Muscle layer of duodenum (tissue), 2 donors: ENCODE measurements around the gene USP28.
"Not testable (repeated sequence)": the region's sequence is repeated elsewhere in the genome, so short reads cannot be mapped to it uniquely, and the experiment has no call there.

Source experiments
- H3K27ac ChIP-seq: one replicate; pipeline ENCODE4 v1.7.0; 2013; ENCODE audit warnings: mild to moderate bottlenecking, low read length
- H3K27me3 ChIP-seq: one replicate; pipeline ENCODE4 v1.7.0; 2013; ENCODE audit warnings: low read depth, mild to moderate bottlenecking, control low read depth, low read length
- H3K36me3 ChIP-seq, 2 donors: one replicate each; pipeline ENCODE4 v1.7.0; 2013; ENCODE audit warnings: low read length in 2 of 2, control low read depth in 1 of 2, mild to moderate bottlenecking in 1 of 2; ENCODE audit not compliant: insufficient read depth in 2 of 2, control insufficient read depth in 1 of 2
- H3K4me1 ChIP-seq, 2 donors: one replicate each; pipeline ENCODE4 v1.7.0; 2013; ENCODE audit warnings: low read length in 2 of 2, mild to moderate bottlenecking in 2 of 2, control low read depth in 1 of 2, moderate library complexity in 1 of 2; ENCODE audit not compliant: insufficient read depth in 2 of 2, control insufficient read depth in 1 of 2
- H3K4me3 ChIP-seq, 2 donors: one replicate each; pipeline ENCODE4 v1.7.0; 2013; ENCODE audit warnings: low read length in 2 of 2, low read depth in 1 of 2, mild to moderate bottlenecking in 1 of 2
- H3K9me3 ChIP-seq, 2 donors: one replicate each; pipeline ENCODE4 v1.7.0; 2013; ENCODE audit warnings: low read length in 2 of 2, control low read depth in 1 of 2, mild to moderate bottlenecking in 1 of 2; ENCODE audit not compliant: control insufficient read depth in 1 of 2
- donor health status: healthy.

Gene USP28

DNA sequence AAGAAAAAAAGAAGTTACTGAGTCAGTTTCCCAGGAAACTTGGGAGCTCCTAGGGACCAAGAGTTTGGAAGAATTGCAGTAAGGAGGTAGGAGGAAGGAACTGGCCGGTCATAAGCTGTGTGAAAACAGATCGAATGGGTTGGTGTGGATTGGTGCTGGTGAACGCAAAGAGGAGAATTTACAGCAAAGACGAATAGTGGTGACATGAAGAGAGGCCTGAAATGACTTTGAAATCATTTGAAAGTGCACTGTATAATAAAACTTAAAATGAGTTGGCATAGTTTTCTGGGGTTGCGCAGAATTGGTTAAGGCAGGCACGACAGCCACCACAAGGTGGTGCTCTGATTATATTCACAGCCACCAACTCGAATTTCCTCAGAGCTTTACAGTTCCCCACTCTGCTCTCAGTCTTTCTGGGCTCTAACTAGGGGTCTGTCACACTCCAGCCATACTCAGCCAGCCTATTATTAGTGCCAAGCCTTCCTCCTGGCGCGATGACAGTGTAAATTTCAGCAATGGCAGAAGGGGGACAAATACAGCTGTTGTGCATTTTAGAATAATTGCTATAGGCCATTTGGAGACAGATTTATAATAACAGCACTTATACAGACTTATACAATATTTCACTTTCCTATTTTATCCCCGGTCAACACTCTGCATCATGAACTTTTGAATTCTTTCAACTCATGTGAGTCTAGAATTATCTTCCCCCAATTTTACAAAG is 20.9 kb upstream of the USP28 start:
- no peaks in the 10 kb centered on the region for H3K9me3 ChIP-seq
- H3K36me3 ChIP-seq = no peaks in the 10 kb centered on the region
- no peak overlapping the region for H3K27ac ChIP-seq
- no peaks in the 10 kb centered on the region for H3K27me3 ChIP-seq
- no peaks in the 10 kb centered on the region for H3K4me1 ChIP-seq
- no peak overlapping the region for H3K4me3 ChIP-seq

DNA sequence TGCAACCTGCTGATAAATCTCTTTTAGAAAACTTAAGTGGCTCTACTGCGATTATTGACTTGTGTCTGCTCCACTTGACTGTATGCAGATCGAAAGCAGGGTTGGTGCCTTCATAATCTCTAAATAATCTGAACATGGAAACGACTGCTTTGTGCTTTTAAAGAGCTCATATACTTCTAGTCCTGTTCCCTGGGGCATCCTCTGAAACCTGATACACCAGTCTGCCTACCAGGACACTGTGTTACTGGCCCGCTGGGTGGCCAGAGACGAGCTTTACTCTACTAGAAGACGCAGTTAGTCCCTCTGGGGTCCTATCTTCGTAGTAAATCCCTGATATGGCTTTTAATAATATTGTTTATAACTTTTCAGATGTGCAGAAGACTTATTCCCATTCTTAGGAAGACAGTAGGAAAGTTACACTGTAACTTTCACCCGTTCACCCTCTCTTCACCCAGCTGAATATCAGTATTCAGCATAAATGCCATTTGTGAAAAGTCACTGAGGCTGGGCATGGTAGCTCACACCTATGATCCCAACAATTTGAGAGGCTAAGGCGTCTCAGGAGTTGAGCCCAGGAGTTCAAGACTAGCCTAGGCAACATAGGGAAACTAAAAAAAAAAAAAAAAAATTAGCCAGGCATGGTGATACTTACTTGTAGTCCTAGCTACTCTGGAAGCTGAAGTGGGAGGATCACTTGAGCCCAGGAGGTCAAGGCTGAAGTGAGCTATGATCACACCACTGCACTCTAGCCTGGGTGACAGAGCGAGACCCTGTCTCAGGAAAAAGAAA is 20.2 kb upstream of the USP28 start:
- no peaks in the 10 kb centered on the region for H3K4me1 ChIP-seq
- H3K27ac ChIP-seq = no peak overlapping the region
- no peaks in the 10 kb centered on the region for H3K36me3 ChIP-seq

DNA sequence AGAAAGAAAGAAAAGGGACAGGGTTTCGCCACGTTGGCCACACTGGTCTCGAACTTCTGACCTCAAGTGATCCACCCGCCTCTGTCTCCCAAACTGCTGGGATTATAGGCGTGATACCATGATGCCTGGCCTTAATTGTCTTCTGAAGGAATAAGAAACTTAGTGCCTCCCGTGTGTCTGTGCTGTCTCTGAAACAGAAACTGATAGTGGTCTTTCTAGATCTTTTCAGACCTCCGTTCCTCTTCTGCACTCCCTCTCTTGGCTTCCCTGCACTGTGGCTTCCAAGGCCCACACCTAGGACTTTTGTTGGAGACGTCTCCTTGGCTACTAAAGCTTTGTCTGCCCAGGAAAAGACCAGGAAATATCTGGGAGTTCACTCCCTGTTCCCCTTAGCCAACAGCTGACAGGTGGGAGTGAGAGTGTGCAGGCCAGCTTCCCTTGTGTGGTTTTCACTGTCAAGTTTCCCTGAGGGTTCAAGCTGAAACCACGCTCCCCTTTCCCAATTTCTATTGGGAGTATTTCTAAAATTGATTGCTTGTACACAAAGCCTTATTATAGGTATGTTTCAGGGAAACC is 19.1 kb upstream of the USP28 start:
- no peaks in the 10 kb centered on the region for H3K27me3 ChIP-seq
- H3K4me1 ChIP-seq = no peaks in the 10 kb centered on the region
- no peak overlapping the region for H3K27ac ChIP-seq
- H3K36me3 ChIP-seq = no peaks in the 10 kb centered on the region
- no peaks in the 10 kb centered on the region for H3K9me3 ChIP-seq
- no peak overlapping the region for H3K4me3 ChIP-seq

More for the DNA sequence above, 20.2 kb upstream of the USP28 start:
- Histone ChIP-seq H3K9me3 (no peaks in the 10 kb centered on the region), H3K27me3 (no peaks in the 10 kb centered on the region), H3K4me3 (no peak overlapping the region)

- Histone ChIP-seq H3K4me1 (no peaks in the 10 kb centered on the region), H3K27ac (no peak overlapping the region), H3K4me3 (no peak overlapping the region), H3K36me3 (no peaks in the 10 kb centered on the region), H3K27me3 (no peaks in the 10 kb centered on the region), H3K9me3 (no peaks in the 10 kb centered on the region)
Measured at GRCh38 chr11:113888848-113889247, 13.5 kb upstream of the USP28 start.

DNA sequence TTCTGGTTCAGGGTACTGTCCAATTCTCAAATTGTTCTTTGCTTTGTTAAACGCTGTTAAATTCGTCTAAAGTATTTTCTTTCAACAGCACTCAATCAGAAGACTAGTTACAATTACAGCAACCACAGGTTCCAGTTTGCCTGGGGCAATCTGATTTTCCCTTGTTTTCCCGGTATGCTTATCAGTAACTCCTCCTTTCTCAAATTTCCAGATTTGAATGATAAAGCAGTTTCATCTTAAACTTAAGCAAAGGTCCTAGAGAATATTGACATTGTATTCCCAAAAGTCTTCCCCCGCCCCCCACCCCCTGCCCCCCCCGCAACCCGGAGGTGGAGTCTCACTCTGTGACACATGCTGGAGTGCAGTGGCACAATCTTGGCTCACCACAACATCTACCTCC is 10.5 kb upstream of the USP28 start:
- H3K27ac ChIP-seq = no peak overlapping the region
- no peaks in the 10 kb centered on the region for H3K4me1 ChIP-seq
- H3K4me3 ChIP-seq = no peak overlapping the region
- H3K9me3 ChIP-seq = no peaks in the 10 kb centered on the region
- no peaks in the 10 kb centered on the region for H3K36me3 ChIP-seq
- H3K27me3 ChIP-seq = no peaks in the 10 kb centered on the region

DNA sequence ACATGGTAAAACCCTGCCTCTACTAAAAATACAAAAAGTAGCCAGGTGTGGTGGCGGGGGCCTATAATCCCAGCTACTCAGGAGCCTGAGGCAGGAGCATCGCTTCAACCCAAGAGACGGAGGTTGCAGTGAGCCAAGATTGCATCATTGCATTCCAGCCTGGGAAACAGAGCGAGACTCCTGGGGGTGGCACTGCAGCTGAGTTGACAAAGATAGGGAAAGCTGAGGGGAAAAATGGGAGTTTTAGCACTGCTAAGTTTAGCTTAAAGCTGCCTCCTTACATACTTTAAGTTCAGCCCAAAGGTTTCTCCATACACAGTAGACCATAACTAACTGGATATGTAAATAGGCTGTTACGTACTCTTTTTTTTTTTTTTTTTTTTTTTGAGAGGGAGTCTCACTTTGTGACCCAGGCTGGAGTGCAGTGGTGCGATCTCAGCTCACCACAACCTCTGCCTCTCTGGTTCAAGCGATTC is 9.0 kb upstream of the USP28 start:
- Histone ChIP-seq H3K4me1 (no peaks in the 10 kb centered on the region), H3K27ac (no peak overlapping the region), H3K27me3 (no peaks in the 10 kb centered on the region), H3K9me3 (no peaks in the 10 kb centered on the region), H3K36me3 (no peaks in the 10 kb centered on the region), H3K4me3 (no peak overlapping the region)

- Histone ChIP-seq H3K27ac (no peak overlapping the region), H3K27me3 (no peaks in the 10 kb centered on the region), H3K9me3 (no peaks in the 10 kb centered on the region), H3K4me1 (no peaks in the 10 kb centered on the region), H3K36me3 (no peaks in the 10 kb centered on the region), H3K4me3 (no peak overlapping the region)
Measured at GRCh38 chr11:113881856-113882255, 6.5 kb upstream of the USP28 start.

DNA sequence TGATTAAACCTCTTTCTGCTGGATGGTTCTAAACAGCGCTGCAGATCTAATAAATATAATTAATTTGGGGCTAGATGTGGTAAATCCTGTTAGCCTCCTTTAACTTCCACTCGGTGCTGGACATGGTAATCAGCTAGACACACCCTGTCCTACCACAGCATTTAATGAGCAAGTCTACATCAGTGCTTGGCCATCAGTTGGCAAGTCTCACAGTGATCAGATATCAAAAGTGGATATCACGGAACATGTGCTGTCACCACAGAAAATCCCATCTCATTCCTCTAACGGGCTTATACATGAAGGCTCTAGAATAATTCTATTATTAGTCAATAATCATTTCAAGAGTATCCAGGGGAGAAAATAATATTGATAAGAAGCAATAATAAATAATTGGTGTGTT is 5.6 kb upstream of the USP28 start:
- no peaks in the 10 kb centered on the region for H3K36me3 ChIP-seq
- H3K4me1 ChIP-seq = no peaks in the 10 kb centered on the region
- no peaks in the 10 kb centered on the region for H3K27me3 ChIP-seq
- H3K27ac ChIP-seq = no peak overlapping the region
- H3K9me3 ChIP-seq = no peaks in the 10 kb centered on the region
- no peak overlapping the region for H3K4me3 ChIP-seq

- not testable (repeated sequence) for H3K4me3 ChIP-seq, H3K27me3 ChIP-seq, H3K4me1 ChIP-seq, H3K27ac ChIP-seq, H3K36me3 ChIP-seq, H3K9me3 ChIP-seq
Measured at GRCh38 chr11:113879446-113879845, 4.1 kb upstream of the USP28 start.

GRCh38 chr11:113877670-113878055 is 2.3 kb upstream of the USP28 start:
- H3K4me3 ChIP-seq = no peak overlapping the region
- H3K27ac ChIP-seq = no peak overlapping the region
- H3K36me3 ChIP-seq = no peaks in the 10 kb centered on the region
- H3K27me3 ChIP-seq = no peaks in the 10 kb centered on the region
- H3K4me1 ChIP-seq = peaks cover 3 to 13% of the 10 kb centered on the region in 2 donors
- no peaks in the 10 kb centered on the region for H3K9me3 ChIP-seq

DNA sequence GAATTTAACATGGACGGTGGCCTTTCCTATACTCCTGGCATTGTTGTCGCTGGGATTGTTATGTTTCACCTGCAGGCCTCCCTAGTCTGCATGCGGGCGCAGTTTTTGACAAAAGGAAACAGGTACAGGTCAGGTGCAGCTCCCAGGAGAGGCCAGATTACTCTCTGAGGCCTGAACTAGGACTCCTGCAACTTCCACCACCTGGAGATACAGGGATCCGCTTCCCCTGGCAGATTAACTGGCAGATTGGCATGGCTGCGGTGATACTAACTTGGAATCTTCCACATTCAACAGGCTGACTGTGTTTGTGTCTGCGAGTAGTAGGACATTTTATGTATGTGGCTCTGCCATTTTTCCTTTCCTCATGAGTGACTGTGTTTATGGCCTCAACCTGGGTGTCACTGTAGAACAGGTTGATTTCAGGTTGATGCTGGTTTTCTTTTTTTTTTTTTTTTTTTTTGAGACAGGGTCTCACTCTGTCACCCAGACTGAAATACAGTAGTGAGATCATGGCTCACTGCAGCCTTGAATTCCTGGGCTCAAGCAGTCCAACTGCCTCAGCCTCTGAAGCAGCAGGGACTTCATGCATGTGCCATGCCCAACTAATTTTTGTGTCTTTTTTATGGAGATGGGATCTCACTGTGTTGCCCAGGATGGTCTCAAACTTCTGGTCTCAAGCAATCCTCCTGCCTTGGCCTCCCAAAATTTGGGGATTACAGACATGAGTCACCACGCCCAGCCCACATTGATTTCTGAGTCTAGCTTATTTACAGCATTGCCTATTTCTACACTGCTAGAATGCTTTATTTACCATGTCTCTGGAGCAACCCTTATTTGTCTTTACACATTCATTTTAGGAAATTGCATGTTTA is 1.7 kb upstream of the USP28 start:
- no peak overlapping the region for H3K27ac ChIP-seq
- no peaks in the 10 kb centered on the region for H3K36me3 ChIP-seq

More for the DNA sequence above, 1.7 kb upstream of the USP28 start:
- Histone ChIP-seq H3K27me3 (no peaks in the 10 kb centered on the region), H3K4me3 (no peak overlapping the region), H3K9me3 (no peaks in the 10 kb centered on the region), H3K4me1 (peaks cover 3 to 13% of the 10 kb centered on the region in 2 donors)
